GM21619 (cell line): ENCODE results near the gene ZNF787.
"Not testable (repeated sequence)": the region's sequence is repeated elsewhere in the genome, so short reads cannot be mapped to it uniquely, and the experiment has no call there.

Experiments used
- ATAC-seq: cut with Tn5 transposase; IDR thresholded peaks from one replicate; pipeline ENCODE4 v1.9.1; 2021; ENCODE audit not compliant: unreplicated experiment

ZNF787 gene

DNA sequence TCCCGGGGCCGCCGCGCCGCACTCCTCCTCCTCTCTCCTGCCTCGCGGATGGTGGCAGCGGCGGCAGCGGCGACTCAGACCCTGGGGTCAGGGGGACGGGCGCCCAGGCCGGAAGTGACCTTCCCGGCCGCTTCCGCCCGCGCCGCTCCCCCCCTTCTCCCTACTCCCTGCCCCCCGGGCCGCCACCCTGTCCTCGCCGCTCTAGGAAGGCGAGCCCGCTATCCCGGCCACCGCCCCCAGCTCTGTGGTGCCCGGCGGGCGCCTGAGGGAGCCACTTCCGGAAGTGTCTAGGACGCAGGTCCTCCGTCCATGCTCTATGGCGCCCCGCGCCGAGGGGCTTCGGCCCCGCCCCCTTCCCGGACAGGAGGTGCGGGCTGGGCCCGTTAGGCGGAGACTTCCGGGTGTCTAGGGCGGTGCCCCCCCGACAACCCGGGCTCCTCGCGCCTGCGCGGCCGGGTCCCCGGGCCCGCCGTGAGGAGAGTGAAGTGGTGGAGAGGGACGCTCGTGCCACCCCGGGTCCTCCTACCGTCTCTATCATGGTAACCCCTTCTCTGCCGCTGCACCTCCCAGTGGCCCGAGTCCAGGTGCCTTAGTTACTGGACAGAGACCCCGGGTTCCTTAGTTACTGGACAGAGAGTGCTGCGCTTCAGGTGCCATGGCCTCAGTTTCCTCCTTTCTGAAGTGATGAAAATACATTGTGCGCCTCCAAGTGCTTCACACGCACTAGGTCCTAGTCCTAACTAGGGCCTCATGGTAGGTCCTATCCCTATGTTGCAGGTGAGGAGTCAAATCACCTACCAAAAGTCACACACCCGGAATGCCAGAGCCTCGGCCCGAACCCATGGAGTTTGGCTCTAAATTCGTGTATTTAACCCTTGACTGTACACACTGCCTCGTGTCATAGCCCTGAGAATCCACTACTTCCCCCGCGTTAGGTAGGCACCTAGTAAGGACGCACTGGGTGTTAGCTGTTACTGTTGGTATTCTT is at the start of gene ZNF787:
Gene ZNF787 (minus strand): TSS at position 116 of the 988 bp plus-strand sequence. CDS start 18,078 bp downstream, outside the sequence.
- ATAC-seq, result peak; percentile 73

DNA sequence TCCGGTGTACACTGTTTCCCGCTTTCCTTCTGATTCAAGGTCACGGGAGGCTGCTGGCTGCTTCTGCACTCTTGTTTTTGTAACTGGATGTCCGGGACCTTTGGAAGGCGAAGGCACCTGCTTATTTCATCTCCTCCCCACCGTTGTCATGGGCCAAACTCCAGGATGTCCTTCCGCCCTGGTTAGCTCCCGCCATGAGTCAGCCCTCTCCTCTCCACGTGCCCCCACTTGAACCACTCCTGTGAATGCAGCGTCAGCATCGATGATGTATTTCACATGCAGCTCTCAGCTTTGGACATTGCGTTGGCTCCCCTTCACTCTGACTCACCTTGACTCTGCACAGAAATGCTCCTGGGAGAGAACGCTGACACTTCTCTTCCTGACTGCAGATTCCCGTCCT is 49.2 kb upstream of the ZNF787 start:
- ATAC-seq, result no peak

GRCh38 chr19:56167064-56167578 is 46.0 kb upstream of the ZNF787 start:
- no peak for ATAC-seq

- no peak for ATAC-seq
Measured at GRCh38 chr19:56163097-56163496, 42.0 kb upstream of the ZNF787 start.

- ATAC-seq, result no peak
Measured at GRCh38 chr19:56162258-56162657, 41.2 kb upstream of the ZNF787 start.

- no peak for ATAC-seq
Measured at GRCh38 chr19:56161534-56161933, 40.4 kb upstream of the ZNF787 start.

GRCh38 chr19:56159622-56160271 is 38.7 kb upstream of the ZNF787 start:
- no peak for ATAC-seq

GRCh38 chr19:56159009-56159559 is 38.0 kb upstream of the ZNF787 start:
- ATAC-seq, result no peak

DNA sequence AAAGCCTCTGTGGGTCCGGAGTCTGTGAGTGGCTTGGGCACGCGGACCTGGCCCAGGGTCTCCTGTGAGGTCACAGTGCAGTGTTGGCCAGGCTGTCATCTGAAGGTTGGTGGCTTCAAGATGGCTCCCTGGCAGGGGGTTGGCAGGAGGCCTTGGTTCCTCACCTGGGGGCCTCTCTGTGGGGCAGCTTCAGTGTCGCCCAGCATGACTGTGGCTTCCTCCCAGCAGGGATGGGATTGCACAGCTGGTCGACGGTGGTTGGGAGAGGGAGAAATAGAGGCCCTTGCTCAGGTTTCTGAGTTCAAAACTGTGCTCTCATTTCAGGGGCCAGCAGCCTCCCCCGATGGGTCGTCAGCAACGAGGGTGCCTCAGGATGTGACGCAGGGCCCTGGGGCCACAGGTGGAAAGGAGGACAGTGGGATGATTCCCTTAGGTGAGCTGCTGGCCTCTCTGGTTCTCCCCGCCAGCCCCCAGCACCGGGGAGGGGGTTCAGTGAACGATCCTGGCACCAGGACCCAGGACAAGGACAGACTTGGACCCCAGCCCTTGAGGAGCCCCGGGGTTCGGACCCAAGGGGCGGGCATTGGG is 37.2 kb upstream of the ZNF787 start:
- no peak for ATAC-seq

DNA sequence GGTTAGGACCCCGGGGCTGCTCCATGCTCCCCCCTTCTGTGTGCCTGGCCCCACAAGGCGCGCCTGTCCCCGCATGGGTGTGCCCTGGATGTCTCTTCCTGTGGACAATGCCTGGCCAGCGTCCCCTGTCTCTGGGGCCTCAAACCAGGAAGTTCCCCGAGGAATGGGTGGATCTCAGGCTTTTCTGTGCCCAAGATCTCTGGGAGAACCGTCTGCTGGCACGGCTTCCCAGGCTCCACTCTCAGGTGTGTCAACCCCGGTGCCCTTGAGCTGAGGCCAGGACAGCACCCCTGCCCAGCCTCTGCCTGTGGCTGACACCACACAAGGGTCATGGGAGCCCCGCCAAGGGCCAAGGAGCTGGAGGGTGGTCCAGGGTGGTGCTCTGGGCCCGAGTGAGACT is 35.7 kb upstream of the ZNF787 start:
- no peak for ATAC-seq

- no peak for ATAC-seq
Measured at GRCh38 chr19:56155124-56155687, 34.1 kb upstream of the ZNF787 start.

DNA sequence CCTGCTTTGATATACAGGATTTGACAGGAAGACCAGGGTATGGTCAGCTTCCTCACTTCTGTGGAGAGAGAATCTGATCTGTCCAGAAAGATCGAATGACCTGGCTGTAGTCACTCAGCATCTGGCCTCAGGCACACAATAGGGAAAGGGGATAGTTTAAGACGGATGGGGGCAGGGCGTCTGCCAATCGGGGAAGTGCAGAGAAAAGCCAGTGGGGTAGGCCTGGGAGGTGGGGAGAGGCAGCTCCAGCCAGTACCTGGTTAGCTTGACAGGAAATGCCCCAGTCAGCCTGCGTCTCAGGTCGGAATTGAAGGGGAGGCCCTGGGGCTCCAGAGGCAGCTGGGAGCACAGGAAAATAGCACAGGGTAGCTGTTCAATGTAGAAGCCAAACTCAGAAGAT is 32.4 kb upstream of the ZNF787 start:
- ATAC-seq, result no peak

GRCh38 chr19:56152644-56153043 is 31.5 kb upstream of the ZNF787 start:
- no peak for ATAC-seq

GRCh38 chr19:56150358-56150757 is 29.3 kb upstream of the ZNF787 start:
- ATAC-seq, result no peak

GRCh38 chr19:56149656-56150038 is 28.6 kb upstream of the ZNF787 start:
- ATAC-seq, result no peak

GRCh38 chr19:56148955-56149655 is 28.0 kb upstream of the ZNF787 start:
- ATAC-seq, result not testable (repeated sequence)

DNA sequence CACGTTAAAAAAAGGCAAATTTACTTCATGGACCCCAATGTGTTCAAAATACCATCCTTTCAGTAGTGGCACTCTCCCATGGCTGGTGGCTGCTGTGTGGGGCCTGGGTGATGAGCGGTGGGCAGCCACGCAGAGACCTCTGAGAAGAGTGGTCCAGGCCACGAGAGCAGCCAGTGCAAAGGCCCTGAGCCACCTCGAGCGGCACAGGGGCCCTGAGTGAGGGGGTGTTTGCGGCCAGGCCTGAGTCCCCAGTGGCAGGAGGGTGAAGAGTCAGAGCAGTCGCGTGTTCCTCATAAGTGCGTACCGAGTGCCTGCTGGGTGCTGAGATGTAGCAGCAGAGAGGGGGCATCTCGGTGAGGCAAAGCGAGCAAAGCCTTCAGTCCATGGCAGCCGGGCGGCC is 27.0 kb upstream of the ZNF787 start:
- ATAC-seq, result no peak

- no peak for ATAC-seq
Measured at GRCh38 chr19:56147307-56147706, 26.2 kb upstream of the ZNF787 start.

DNA sequence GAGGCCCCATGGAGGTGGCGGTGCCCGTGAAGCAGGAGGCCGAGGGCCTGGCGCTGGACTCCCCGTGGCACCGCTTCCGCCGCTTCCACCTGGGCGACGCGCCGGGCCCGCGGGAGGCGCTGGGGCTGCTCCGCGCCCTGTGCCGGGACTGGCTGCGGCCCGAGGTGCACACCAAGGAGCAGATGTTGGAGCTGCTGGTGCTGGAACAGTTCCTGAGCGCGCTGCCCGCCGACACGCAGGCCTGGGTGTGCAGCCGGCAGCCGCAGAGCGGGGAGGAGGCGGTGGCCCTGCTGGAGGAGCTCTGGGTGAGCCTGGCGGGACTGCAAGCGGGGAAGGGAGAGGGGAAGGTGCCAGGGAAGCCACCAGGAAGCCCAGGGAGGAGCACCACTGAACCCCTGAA is 25.8 kb upstream of the ZNF787 start:
- no peak for ATAC-seq

DNA sequence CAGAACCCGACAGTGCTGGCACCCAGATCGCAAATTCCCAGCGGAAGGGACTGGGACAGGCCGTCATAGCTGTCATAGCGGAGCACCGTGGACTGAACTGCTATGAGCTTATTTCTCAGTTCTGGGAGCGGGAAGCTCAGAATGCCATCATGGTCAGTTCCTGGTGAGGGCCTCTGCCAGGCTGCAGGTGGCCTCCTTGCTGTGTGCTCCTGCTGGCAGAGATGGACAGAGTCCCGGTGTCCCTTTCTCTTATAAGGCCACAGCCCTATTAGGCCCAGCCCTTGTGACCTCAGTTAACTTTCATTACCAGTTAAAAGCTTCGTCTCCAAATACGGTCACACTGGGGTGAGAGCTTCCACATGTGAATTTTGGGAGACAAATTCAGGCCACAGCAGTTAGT is 24.6 kb upstream of the ZNF787 start:
- ATAC-seq, result no peak
